HS-5 (cell line): Measurements from ENCODE around the gene EXD3.

ENCODE experiments used
- DNase-seq: peaks from one replicate; pipeline ENCODE4 v3.0.0-alpha.2; 2012; ENCODE audit warnings: low read depth

EXD3 gene

GRCh38 chr9:137447722-137448601, 25.0 kb upstream of the EXD3 start:
- DNase-seq: no peak

- DNase-seq: no peak
These were observed 24.0 kb upstream of the EXD3 start for GRCh38 chr9:137446851-137447471.

DNA sequence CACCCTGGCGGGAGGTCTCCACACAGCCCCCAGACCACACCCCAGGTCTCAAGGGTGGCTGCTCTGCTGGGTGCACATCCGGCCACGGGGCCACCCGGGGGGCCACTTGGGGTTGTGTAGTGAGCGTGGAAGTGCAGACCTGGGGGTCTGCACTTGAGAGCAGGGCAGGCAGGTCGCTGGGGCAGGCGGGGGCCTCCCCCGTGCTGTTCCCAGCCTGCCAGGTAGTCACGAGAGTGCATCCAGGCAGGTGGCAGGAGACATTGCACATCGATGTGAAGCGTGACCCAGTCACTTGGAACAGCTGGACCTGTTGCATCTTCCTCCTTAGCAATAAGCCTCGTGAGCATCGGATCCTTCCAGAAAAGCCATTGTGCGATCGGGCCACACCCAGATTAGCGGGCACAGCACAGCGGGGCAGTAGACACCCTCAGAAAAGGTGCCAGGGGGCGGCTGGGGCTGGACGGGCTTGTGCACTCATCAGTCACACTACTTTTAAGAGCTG, 23.0 kb upstream of the EXD3 start:
- DNase-seq: no peak

GRCh38 chr9:137445275-137445807, 22.4 kb upstream of the EXD3 start:
- DNase-seq: peak; percentile 33

DNA sequence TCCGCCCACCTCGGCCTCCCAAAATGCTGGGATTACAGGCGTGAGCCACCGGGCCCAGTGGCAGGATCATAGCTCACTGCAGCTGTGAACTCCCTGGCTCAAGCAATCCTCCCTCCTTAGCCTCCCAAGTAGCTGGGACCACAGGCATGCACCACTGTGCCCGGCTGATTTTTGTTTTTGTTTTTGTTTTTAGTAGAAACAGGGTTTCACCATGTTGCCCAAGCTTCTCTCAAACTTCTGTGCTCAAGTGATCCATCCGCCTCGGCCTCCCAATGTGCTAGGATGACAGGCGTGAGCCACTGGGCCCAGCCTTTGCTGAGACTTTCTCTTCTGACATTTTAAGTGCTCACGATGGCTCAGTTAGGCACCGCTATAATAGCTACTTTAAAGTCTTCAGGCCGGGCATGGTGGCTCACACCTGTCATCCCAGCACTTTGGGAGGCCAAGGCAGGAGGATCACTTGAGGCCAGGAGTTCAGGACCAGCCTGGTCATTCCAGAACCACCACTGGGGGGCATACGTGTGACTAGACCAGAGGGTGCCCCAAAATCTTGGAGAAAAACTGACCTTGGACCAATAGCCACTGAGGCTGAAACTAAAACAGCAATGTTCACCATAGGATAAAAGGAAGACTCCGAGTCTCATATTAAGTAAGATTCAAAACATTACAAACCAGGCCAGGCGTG, 21.3 kb upstream of the EXD3 start:
- DNase-seq: no peak

- no peak for DNase-seq
These were observed 19.0 kb upstream of the EXD3 start for GRCh38 chr9:137441935-137442321.

DNA sequence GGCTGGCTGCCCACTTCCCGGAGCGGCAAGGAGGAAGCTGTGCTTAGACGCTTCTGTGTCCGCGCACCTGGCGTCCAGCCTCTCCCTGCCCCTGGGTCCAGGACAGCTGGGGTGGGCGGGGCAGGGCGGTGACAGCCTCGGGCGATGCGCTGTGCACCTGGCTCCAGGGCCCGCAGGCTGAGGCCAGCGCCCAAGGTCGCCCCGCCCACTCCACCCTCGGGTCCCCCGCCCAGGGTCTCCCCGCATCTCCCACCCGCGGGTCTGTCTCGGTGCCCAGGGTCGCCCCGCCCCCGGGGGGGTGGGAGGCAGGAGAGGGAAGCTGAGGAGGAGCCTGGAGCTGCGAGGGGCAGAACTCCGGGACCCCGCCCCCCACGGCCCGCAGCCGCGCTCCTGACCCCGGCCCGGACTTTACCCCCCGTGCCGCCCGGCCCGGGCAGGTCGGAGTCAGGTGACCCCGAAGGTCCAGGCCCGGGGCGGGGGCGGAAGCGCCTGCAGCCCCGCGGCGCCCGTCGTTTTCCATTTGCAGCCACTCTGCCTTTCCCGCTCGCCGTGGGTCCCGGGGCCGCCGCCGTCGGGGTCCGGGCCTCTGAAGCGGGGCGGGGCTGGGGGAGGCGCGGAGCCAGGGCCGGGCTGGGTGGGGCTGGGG, 18.4 kb upstream of the EXD3 start, which contains the start of gene ENTPD8:
Gene ENTPD8 (minus strand): TSS at position 69 of the 646 bp plus-strand sequence. CDS start 3,072 bp downstream, outside the sequence.
- no peak for DNase-seq

GRCh38 chr9:137439158-137439714, 16.3 kb upstream of the EXD3 start:
- no peak for DNase-seq

DNA sequence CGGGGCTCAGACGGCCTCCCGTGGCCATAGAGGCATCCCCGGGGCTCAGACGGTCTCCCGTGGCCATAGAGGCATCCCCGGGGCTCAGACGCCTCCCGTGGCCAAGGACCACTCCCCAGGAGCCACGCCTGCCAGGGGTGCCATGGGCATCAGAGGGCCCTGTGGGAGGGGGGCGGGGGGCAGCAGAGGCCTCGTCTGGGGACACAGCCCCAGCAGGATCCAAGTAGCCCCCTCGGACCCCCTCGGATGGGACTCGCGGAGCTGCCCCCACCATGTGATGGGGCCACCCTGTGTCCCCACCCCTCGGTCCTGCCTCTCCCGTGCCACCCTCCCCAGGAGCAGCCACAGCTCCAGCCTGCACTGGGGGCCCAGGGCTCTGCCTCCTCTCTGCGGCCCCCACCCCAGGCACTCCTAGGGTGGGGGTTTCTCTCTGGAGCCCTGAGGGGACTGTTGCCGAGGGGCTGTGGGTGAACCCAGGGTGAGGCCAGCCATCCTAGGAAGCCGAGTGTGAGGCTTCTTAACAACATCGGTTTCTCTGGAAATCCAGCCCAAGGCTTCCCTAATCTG, 15.7 kb upstream of the EXD3 start:
- no peak for DNase-seq

GRCh38 chr9:137437691-137438590, 15.0 kb upstream of the EXD3 start:
- DNase-seq: no peak

DNA sequence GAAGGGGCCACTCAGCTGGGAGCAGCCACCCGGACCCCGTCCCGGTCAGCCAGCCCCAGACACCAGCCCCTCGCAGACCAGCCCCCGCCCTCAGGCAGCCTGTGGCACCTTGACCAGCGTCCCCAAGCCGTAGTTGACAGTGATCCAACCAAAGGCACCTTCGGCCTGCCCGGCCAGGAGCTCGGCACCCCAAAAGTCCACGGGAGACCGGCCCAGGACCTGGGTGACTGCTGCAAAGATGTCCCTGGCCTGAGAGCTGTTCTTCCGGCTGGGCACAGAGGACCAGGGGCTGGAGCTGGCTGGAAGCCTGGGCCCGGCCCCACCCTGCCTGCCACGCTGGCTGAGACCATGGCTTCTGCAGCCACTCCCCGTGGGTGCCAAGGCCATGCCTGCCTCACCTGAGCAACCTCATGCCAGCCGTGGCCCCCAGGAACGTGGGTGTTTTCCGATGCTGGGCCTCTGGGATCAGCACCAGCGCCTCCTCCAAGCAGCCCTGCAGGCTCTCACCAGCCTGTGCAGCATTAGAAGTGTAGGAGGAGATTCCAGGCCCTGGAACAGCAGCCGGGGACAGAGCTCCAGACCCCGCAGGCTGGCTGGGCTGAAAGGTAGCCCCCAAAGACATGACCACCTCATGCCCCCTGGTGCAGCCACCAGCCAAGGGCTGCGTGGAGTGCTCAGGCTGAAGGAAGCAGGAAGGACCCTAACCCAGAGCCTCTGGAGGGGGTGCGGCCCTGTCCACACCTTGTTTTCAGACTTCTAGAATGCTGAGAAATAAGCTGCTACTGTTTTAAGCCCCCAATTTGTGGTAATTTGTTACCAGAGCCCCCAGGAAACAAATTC, 14.0 kb upstream of the EXD3 start:
- DNase-seq: no peak

GRCh38 chr9:137435980-137436760, 13.2 kb upstream of the EXD3 start:
- DNase-seq: peak; percentile 34

DNA sequence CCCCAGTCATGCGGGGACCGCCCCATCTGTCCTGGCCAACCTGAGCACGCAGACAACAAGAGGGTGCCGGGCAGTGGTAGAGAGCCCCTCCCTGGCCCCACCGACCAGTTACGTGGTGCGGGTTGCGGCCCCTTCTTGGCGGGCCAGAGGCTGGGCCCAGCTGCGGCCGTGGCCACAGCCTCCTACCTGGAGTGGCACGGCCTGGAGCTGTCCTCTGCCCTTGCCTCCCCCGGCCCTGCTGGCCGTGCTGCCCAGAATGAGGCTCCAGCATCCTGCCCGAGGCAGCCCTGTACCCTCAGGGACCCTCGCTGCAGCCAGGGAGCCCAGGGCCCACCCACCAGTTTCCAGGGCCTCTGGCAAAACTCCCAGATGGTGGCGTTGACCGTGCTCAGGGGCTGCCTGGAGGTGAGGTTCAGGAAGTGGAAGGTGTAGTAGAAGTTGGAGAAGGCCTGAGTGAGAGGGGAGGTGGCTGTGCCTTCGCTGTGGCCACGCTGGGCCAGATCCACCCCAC, 12.5 kb upstream of the EXD3 start:
- no peak for DNase-seq

- no peak for DNase-seq
These were observed 11.8 kb upstream of the EXD3 start for GRCh38 chr9:137434498-137435380.

GRCh38 chr9:137433916-137434431, 11.0 kb upstream of the EXD3 start:
- no peak for DNase-seq

- DNase-seq: no peak
These were observed 10.5 kb upstream of the EXD3 start for GRCh38 chr9:137433349-137433915.
